ENCODE data around the gene JHY.

Gene JHY

GRCh38 chr11:122998727-122999366 is 116.3 kb downstream of the JHY start:
- peaks cover 21% of the 10 kb centered on the region for H3K27me3 Mint-ChIP-seq
- H3K4me3 Mint-ChIP-seq: no peak overlapping the region
- no peaks in the 10 kb centered on the region for H3K36me3 Mint-ChIP-seq
- no peaks in the 10 kb centered on the region for H3K4me1 Mint-ChIP-seq (ENCODE audit: low read depth)
- no peaks in the 10 kb centered on the region for H3K9me3 Mint-ChIP-seq (ENCODE audit: low read depth)
- H3K27ac Mint-ChIP-seq: no peak overlapping the region

- Mint-ChIP-seq H3K4me1 (ENCODE audit: low read depth) (no peaks in the 10 kb centered on the region), H3K9me3 (ENCODE audit: low read depth) (no peaks in the 10 kb centered on the region), H3K36me3 (no peaks in the 10 kb centered on the region), H3K27me3 (peaks cover 13% of the 10 kb centered on the region), H3K4me3 (no peak overlapping the region), H3K27ac (no peak overlapping the region)
Measured at GRCh38 chr11:123000721-123001120, 118.2 kb downstream of the JHY start.

DNA sequence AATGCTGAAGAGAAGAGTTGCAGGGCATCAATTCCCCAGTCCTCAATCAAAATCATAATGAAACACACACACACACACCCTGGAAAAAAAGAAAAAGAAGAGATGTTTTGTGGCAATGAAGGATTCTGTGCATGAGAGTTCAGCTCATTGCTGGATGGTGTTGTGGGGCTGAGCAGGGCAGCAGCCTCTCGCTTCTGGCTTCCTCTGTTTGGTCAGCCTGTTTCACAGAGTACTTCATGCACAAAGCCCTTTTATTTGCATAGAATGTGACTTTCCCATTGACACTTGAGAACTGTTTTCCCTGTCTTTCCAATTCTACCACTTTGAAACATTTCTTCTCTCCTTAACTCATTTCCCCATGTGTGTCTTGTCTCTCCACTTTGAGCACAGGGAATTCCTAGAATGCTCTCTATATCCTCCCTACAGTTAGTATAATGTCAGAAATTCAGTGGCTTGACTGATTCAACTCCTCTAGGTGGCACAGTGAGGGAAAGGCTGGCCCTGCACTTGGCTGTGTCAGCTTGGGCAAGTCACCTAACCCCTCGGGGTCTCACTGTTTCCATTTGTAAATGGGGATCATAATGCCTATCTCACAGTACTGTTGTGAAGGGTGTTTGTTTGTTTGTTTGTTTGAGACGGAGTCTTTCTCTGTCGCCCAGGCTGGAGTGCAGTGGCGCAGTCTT is 124.4 kb downstream of the JHY start:
- Mint-ChIP-seq H3K4me3 (no peak overlapping the region), H3K4me1 (ENCODE audit: low read depth) (no peaks in the 10 kb centered on the region), H3K27ac (no peak overlapping the region), H3K36me3 (no peaks in the 10 kb centered on the region), H3K9me3 (ENCODE audit: low read depth) (no peaks in the 10 kb centered on the region), H3K27me3 (no peaks in the 10 kb centered on the region)

Data from activated naive CD8-positive, alpha-beta T cell (primary cell).